NCI-H146 treated with DMSO at 0.1 percent for 48 hours (cell line): Measurements from ENCODE around the gene EHD2.
"Not testable (repeated sequence)": the region's sequence is repeated elsewhere in the genome, so short reads cannot be mapped to it uniquely, and the experiment has no call there.

ENCODE experiments used
- DNase-seq: peaks from one replicate; lab custom pipeline; 2025; ENCODE audit not compliant: unreplicated experiment; lab: John Stamatoyannopoulos, UW

Gene EHD2

DNA sequence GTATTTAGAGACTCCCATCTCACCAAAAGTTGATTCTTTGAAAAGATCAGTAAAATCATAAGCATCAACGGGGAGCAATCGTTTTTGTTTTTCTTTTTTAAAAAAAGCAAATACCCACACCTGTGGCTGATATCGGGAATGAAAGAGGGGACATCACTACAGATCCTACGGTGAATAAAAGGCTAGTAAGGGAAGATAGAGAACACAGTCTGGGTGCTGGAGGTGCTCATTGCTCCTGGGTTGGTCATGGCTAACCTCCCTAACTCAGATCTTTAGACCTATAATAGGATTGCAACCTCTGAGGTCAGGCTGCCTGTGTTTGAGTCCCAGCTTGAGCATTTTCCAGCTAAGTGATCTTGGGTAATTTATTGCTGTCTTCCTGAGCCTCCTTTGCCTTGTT is 1.1 kb downstream of the EHD2 start:
- DNase-seq = no peak

GRCh38 chr19:47714855-47715254 is 1.6 kb downstream of the EHD2 start:
- DNase-seq = not testable (repeated sequence)

DNA sequence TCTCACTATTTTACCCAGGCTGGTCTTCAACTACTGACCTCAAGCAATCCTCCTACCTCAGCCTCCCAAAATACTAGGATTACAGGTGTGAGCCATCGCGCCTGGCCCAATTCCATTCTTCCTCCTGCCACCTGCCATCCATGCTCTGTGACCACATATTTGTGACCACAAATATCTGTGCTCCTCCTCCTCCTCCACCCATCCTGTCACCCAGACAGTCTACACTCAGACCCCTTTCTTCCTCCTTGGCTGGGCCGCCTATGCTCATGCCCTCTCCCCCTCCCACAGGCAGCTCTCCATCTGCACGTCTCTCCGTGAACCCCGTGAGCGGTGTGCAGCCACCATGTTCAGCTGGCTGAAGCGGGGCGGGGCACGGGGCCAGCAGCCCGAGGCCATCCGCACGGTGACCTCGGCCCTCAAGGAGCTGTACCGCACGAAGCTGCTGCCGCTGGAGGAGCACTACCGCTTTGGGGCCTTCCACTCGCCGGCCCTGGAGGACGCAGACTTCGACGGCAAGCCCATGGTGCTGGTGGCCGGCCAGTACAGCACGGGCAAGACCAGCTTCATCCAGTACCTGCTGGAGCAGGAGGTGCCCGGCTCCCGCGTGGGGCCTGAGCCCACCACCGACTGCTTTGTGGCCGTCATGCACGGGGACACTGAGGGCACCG is 3.2 kb downstream of the EHD2 start:
- no peak for DNase-seq

DNA sequence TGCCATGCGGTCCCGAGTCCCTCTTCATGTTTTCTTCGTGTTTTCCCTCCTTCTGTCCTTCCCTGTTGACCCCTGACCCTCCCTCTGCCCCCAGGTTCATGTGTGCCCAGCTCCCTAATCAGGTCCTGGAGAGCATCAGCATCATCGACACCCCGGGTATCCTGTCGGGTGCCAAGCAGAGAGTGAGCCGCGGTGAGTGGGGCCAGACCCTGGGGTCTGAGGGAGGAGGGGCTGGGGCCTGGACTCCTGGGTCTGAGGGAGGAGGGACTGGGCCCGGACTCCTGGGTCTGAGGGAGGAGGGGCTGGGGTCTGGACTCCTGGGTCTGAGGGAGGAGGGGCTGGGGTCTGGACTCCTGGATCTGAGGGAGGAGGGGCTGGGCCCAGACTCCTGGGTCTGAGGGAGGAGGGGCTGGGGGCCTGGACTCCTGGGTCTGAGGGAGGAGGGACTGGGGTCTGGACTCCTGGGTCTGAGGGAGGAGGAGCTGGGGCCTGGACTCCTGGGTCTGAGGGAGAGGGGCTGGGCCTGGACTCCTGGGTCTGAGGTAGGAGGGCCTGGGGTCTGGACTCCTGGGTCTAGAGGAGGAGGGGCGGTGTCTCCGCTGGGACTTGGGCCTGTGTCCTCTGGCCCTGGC is 5.3 kb downstream of the EHD2 start:
- not testable (repeated sequence) for DNase-seq

DNA sequence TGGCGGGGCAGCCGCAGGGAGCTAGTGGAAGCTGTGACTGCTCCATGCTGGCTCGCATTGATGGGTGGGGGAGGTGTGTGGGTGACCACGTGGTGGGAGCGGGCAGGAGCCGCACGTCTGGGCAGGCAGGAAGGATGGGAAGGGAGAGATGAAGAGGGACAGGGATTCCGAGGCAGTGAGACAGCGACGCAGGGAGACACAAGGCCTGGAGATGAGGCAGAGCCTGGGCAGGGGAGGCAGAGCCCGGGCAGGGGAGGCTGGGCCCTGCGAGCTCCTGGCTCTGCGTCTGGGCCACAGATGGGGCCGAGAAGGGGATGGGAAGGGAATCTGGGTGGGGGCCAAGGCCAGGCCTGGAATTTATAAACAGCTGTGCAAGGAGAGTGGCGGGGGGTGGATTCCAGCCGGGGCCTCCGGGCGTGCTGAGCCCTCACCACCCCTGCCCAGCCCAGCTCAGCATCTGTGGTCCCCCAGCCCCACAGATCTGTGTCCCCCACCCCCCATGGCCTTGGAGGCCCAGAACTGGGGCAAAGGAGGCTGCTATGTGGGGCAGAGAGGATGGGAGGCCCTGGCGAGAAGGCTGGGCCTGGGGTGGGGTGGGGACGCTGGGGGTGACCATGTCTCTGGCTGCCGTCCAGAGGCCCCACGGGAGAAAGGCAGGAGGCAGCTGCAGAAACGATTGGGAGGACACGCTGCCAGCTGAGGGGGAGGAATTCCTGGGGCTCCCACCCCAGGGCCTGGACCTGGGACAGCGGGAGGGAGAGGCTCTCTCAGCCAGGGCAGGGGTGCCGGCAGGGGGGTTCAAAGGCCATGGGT is 6.0 kb downstream of the EHD2 start:
- no peak for DNase-seq

DNA sequence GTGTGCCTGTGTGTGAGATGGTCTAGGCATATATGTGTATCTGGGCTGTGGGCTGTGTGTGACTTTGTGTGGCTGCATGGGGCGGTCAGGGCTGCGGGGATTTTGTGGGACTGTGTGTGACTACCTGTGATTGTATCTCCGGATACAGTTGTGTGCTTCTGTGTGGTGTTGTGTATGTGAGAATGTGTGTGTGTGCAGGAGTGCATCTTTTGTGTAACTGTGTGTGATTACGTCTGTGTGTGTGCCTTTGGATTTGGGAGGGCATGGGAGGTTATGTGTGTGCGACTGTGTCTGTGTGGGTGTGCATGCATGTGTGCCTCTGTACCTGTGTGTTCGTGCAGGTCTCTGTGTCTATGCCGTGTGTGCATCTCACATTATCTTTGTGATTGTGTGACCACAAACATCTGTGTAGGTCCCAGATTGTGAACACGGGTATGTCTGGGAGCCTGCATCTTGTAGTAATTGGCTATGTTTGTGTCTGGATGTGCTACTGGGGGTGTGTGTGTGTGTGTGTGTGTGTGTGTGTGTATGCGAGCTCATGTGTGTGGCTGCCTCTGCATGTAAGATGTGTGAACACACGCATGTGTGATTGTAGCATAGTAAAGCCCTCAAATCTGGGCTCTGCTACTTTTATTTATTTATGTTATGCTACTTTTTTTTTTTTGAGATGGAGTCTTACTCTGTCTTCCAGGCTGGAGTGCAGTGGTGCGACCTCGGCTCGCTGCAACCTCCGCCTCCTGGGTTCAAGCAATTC is 7.6 kb downstream of the EHD2 start:
- DNase-seq = no peak

GRCh38 chr19:47723581-47723940 is 10.3 kb downstream of the EHD2 start:
- DNase-seq = peak; percentile 25

DNA sequence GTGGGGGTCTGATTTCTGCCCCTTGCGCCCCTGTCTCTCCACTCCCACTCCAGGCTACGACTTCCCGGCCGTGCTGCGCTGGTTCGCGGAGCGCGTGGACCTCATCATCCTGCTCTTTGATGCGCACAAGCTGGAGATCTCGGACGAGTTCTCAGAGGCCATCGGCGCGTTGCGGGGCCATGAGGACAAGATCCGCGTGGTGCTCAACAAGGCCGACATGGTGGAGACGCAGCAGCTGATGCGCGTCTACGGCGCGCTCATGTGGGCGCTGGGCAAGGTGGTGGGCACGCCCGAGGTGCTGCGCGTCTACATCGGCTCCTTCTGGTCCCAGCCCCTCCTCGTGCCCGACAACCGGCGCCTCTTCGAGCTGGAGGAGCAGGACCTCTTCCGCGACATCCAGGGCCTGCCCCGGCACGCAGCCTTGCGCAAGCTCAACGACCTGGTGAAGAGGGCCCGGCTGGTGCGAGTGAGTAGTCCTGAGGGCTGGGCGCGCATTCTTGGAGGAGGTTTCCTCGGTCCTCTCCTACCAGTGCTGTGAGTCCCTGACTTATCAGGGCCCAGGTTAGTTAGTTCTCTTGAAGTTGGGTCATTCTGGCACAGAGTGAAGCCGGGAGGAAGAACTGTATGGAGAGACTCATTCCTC is 12.7 kb downstream of the EHD2 start:
- no peak for DNase-seq

GRCh38 chr19:47726467-47726866 is 13.2 kb downstream of the EHD2 start:
- DNase-seq = no peak

DNA sequence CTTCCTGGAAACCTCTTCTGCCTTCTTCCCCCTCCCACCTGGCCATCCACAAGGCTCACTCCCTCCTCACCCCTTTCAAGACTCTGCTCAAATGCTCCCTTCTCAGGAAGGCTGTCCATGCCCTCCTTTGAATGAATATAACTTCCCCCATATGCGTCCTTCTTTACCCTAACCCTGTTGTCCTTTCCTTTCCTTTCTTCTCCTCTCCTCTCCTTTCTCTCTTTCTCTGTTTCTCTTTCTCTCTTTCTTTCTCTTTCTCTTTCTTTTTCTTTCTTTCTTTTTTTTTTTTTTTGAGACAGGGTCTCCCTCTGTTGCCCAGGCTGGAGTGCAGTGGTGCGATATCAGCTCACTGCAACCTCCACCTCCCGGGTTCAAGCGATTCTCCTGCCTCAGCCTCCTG is 15.1 kb downstream of the EHD2 start:
- DNase-seq = not testable (repeated sequence)

GRCh38 chr19:47729468-47729798 is 16.2 kb downstream of the EHD2 start:
- no peak for DNase-seq

DNA sequence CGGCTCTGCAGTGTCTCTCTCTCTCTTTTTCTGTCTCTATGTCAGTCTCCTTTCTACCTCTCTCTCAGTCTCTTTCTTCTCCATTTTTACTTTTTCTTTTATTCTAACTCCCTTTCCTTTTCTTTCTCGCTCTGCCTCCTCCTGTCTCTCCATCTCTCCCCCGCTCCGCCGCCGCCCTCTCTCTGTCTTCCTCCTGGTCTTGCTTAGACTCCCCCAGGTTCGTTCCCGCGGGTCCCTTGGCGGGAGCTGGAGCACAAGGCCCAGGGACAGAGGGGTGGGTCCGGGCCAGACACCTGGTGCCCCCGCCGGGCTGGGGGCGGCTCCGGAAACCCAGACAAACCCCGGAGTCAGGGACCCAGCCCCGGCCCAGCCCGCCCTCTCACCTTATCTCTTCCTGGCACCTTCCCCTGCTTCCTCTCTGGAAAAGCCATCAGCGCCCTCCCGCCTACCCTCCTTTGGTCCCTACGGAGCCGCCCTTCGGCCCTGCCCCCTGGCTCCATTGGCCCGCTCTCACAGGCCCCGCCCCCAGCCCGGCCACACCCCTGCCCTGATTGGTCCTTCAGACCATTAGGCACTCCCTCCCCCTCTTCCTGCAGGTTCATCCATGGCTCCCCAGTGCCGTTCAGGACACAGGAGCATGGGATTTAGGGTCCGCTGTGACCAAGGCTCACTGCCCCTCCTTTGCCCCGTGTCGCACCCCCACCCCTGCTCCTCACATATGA is 16.7 kb downstream of the EHD2 start:
- DNase-seq = no peak

DNA sequence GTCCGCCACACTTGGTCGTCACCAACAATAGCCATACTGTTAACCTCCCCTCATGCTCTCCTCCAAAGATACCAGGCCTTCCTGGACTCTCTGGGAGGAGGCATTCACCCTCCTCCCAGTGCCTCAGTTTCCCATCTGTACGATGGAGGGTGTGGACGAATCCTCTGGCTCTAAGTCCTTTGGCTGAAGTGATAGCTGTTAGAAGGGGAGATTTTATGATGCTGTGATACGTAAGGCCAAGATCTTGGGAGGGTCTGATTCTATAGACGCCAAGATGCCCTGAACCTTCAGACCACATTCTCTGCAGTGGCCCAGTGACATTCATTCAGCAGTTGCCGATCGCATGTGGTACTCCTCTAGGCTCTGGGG is 17.3 kb downstream of the EHD2 start:
- DNase-seq = no peak

DNA sequence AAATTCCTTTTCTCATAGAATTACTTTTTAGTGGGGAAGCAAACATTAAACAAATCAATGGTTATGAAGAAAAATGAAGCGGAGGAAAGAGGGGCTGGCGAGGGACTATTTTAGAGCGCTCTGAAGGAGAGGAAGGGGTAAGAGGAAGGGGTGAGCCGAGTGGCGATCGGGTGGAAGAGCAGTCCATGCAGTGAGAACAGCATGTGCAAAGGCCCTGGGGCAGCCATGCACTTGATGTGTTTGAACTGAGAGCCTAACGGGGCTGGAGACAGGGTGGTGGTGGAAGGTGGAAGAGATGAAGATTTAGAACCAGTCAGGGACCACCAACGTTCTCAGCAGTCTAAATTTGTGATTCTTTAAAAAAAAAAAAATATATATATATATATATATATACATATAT is 17.7 kb downstream of the EHD2 start:
- no peak for DNase-seq

GRCh38 chr19:47735131-47735530 is 21.9 kb downstream of the EHD2 start:
- no peak for DNase-seq

GRCh38 chr19:47740866-47741519 is 27.8 kb downstream of the EHD2 start:
- no peak for DNase-seq

DNA sequence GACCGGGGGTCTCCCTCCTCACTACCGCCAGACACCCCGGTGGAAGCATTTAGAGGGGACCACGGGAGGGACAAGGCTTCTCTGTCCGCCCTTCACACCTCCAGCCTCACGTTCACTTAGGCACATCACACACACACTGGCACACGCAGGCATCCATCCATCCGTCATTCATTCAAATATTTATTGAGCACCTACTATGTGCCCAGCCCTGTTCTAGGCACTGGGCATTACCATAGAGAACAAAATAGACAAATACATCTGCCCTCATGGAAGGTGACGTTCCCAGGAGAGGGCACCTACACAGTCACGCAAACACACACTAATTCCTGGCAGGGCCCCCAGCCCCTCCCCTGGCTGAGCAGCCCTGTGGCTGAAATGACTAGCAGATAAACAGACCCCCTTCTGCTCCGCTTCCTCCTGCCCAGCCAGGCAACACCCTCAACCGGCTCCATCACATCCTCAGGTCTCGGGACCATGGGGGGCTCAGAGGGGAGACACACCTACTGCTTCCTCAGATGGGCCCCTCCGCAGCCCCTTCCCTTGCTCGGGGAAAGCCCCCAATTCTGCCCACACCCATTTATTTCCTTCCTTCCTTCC is 28.4 kb downstream of the EHD2 start:
- DNase-seq = no peak

GRCh38 chr19:47742634-47743033 is 29.4 kb downstream of the EHD2 start:
- DNase-seq = no peak

DNA sequence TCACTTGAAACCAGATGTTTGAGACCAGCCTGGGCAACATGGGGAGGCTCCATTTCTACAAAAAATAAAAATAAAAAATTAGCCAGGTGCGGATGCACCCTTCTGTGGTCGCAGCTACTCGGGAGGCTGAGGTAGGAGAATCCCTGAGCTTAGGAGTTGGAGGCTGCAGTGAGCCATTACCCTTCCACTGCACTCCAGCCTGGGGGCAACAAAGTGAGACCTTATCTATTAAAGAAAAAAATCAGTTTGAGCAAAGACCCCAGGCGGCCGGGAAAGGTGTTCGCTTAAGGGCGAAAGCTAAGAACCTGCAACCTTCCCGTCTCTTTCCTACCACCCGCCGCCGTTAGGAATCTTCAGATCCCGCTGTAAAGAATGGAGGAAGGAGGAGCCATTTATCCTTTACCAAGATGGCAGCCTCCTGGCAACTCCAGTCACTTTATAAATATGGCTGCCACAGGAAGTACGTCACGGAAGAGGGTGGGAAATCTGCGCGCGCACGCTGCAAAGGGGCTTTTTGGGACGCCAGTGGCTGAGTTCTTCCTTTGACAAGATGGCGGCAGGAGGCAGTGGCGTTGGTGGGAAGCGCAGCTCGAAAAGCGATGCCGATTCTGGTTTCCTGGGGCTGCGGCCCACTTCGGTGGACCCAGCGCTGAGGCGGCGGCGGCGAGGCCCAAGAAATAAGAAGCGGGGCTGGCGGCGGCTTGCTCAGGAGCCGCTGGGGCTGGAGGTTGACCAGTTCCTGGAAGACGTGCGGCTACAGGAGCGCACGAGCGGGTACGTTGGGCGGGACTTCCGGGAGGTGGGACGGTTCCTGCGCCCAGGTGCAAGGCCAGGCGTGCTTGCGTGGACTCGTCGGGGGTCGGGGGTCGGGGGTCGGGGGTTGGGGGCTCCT is 32.0 kb downstream of the EHD2 start, which contains the start of gene NOP53:
NOP53 (plus strand) TSS at position 537 of the 892 bp plus-strand sequence; CDS start at position 551, 14 bp downstream.
- DNase-seq = peak; percentile 96
